HepG2 (cell line): ENCODE measurements around the gene TANGO2. TPM values are rescaled to one million over a fixed set of nuclear protein-coding genes. Genes with fewer than 3 reads are reported as not detected.

ENCODE experiments used
- CENPX ChIP-seq: sonication (generic); formaldehyde crosslinking; IDR thresholded peaks from 2 replicates; pipeline ENCODE4 v1.9.0; 2021; ENCODE audit warnings: mild to moderate bottlenecking, missing genetic modification reagents, moderate library complexity
- HNF4A ChIP-seq: sonication (generic); formaldehyde crosslinking; IDR thresholded peaks from 2 replicates; pipeline ENCODE4 v1.4.0; 2020; ENCODE audit warnings: missing genetic modification reagents
- HNRNPUL1 ChIP-seq: fragments of 200-400 bp; formaldehyde crosslinking; IDR thresholded peaks from 2 replicates; pipeline ENCODE4 v1.6.1; 2017; ENCODE audit warnings: low read depth, mild to moderate bottlenecking, low read length, moderate library complexity
- KLF12 ChIP-seq: sonication (generic); formaldehyde crosslinking; IDR thresholded peaks from 2 replicates; pipeline ENCODE4 v1.4.0; 2020; ENCODE audit warnings: missing genetic modification reagents, borderline replicate concordance
- KLF16 ChIP-seq, 2 experiments: sonication (generic) in 1 of 2; formaldehyde crosslinking in 1 of 2; IDR thresholded peaks; 2 replicates each; pipeline versions ENCODE4 v1.6.1 to v1.8.0; 2016 to 2023; ENCODE audit warnings: missing genetic modification reagents in 2 of 2, missing compliant biosample characterization in 1 of 2
- MED1 ChIP-seq: sonication (generic); formaldehyde crosslinking; IDR thresholded peaks from 2 replicates; pipeline ENCODE4 v1.4.0; 2020; ENCODE audit warnings: missing genetic modification reagents
- RFXANK ChIP-seq: IDR thresholded peaks from 2 replicates; pipeline ENCODE4 v1.6.1; 2016
- ZNF17 ChIP-seq: sonication (generic); formaldehyde crosslinking; IDR thresholded peaks from 2 replicates; pipeline ENCODE4 v1.5.0; 2020; ENCODE audit warnings: mild to moderate bottlenecking, missing genetic modification reagents
- ZNF790 ChIP-seq: sonication (generic); formaldehyde crosslinking; IDR thresholded peaks from 2 replicates; pipeline ENCODE4 v1.8.0; 2022; ENCODE audit warnings: missing genetic modification reagents, mild to moderate bottlenecking, borderline replicate concordance
- polyA plus RNA-seq, 8 experiments: library from polyadenylated mRNA; depleted of rRNA in 3 of 8; stranded (reverse) in 7 of 8; unstranded in 1 of 8; fragments of >200 nt; fragmentation: Illumina TruSeq in 4 of 8; extraction: Trizol in 4 of 8; gene quantifications; 2 replicates each; pipeline versions ENCODE4 v1.2.1 to v1.2.3, GENCODE V29; 2011 to 2016; ENCODE audit warnings: low read depth in 4 of 8, missing spikeins in 1 of 8, mixed read lengths in 1 of 8; ENCODE audit not compliant: insufficient read depth in 1 of 8
- total RNA-seq, 5 experiments: library from RNA; depleted of rRNA; stranded (reverse); fragments of >200 nt; fragmentation: Illumina TruSeq; extraction: Trizol; gene quantifications; 2 replicates each; pipeline ENCODE4 v1.2.3, GENCODE V29; 2016; ENCODE audit warnings: low read depth in 1 of 5
- TF ChIP-seq, protein P1 (sequence below): fragments of 450-650 bp; IDR thresholded peaks from 2 replicates; pipeline ENCODE4 v1.6.1; 2016
- TF ChIP-seq, protein P2 (sequence below): IDR thresholded peaks from 2 replicates; pipeline ENCODE4 v1.6.1; 2012; ENCODE audit warnings: low read depth, low read length, improper control_type of control experiment
- TF ChIP-seq, protein P3 (sequence below): sonication (generic); formaldehyde crosslinking; IDR thresholded peaks from 2 replicates; pipeline ENCODE4 v1.8.1; 2023; ENCODE audit warnings: mild to moderate bottlenecking, moderate library complexity, missing genetic modification reagents
- TF ChIP-seq, protein P4 (sequence below): sonication (generic); formaldehyde crosslinking; conservative IDR thresholded peaks from 2 replicates; pipeline ENCODE4 v1.4.0; 2020; ENCODE audit warnings: missing genetic modification reagents
- TF ChIP-seq, protein P5 (sequence below): conservative IDR thresholded peaks from 2 replicates; pipeline ENCODE4 v1.6.1; 2018; ENCODE audit warnings: missing genetic modification reagents
- TF ChIP-seq, protein P6 (sequence below): sonication (generic); formaldehyde crosslinking; IDR thresholded peaks from 2 replicates; pipeline ENCODE4 v1.8.1; 2023; ENCODE audit warnings: mild to moderate bottlenecking, missing genetic modification reagents
- TF ChIP-seq, protein P7 (sequence below): sonication (generic); formaldehyde crosslinking; IDR thresholded peaks from 2 replicates; pipeline ENCODE4 v1.8.0; 2022; ENCODE audit warnings: missing genetic modification reagents, low read depth, mild to moderate bottlenecking, borderline replicate concordance
- TF ChIP-seq, protein P8 (sequence below): sonication (generic); formaldehyde crosslinking; IDR thresholded peaks from 2 replicates; pipeline ENCODE4 v1.4.0; 2020; ENCODE audit warnings: mild to moderate bottlenecking, missing genetic modification reagents

Gene TANGO2
- total and polyA plus RNA-seq, 2 of the 13 experiments (the other 11 are each of a cell fraction or from before 2014, with no cell fraction given): 12.9 to 14.8 TPM

DNA sequence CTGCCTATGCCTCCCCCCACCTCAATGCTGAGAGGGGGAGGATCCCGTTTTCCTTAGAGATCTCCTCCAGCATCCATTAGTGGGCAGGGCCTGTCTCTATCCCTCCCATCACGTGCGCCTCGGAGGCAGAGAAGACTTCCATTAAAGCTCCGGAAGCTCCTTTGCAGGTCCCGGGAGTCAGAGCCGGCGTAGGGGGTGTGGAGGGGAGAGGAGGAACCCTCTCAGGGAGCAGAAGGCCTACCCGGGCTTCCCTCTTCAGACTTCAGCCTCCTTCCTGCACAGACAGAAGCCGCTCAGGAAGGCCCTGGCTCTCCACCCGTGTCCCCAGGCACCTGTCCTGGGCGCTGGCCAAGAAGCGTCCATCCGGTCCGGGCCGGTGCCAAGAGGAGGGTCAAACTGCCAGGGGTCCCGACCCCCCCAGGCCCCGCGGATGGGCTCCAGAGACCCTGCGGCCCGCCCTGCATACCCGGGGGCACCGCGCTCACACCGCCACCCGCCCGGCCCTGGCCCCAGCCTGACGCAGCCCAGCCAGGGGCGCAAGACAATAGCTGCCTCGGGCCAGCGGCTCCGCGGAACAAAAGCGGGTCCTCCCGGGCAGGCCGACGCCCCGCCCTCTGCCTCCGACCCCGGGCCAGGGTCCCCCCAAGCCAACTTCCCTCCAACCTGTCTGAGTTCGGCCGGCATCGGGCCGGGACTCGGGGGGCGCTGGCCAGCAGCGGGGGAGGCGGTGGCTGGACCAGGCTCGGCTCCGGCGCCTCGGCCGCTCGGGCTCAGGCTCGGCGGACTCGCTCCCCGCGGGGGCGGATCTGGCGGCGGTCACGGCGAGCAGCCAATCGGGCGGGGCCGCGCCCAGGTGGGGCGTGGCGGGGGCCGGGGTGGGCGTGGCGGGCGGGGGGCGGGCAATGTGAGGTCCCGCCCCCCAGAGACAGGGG, 34.2 kb upstream of the TANGO2 start (continued):
- TF ChIP-seq, protein P1, sequence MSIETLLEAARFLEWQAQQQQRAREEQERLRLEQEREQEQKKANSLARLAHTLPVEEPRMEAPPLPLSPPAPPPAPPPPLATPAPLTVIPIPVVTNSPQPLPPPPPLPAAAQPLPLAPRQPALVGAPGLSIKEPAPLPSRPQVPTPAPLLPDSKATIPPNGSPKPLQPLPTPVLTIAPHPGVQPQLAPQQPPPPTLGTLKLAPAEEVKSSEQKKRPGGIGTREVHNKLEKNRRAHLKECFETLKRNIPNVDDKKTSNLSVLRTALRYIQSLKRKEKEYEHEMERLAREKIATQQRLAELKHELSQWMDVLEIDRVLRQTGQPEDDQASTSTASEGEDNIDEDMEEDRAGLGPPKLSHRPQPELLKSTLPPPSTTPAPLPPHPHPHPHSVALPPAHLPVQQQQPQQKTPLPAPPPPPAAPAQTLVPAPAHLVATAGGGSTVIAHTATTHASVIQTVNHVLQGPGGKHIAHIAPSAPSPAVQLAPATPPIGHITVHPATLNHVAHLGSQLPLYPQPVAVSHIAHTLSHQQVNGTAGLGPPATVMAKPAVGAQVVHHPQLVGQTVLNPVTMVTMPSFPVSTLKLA: no peak
- TF ChIP-seq CENPX (CRISPR knock-in tag) (no peak), HNF4A (CRISPR knock-in tag) (no peak), MED1 (no peak), ZNF17 (CRISPR knock-in tag) (no peak), RFXANK (CRISPR knock-in tag) (no peak), ZNF790 (no peak), KLF12 (CRISPR knock-in tag) (no peak), HNRNPUL1 (no peak), KLF16 (CRISPR knock-in tag; IDR thresholded peaks at IDR 0.05) (no peak)
- TF ChIP-seq, protein P2, sequence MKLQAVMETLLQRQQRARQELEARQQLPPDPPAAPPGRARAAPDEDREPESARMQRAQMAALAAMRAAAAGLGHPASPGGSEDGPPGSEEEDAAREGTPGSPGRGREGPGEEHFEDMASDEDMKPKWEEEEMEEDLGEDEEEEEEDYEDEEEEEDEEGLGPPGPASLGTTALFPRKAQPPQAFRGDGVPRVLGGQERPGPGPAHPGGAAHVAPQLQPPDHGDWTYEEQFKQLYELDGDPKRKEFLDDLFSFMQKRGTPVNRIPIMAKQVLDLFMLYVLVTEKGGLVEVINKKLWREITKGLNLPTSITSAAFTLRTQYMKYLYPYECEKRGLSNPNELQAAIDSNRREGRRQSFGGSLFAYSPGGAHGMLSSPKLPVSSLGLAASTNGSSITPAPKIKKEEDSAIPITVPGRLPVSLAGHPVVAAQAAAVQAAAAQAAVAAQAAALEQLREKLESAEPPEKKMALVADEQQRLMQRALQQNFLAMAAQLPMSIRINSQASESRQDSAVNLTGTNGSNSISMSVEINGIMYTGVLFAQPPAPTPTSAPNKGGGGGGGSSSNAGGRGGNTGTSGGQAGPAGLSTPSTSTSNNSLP: no peak
- TF ChIP-seq, protein P3, sequence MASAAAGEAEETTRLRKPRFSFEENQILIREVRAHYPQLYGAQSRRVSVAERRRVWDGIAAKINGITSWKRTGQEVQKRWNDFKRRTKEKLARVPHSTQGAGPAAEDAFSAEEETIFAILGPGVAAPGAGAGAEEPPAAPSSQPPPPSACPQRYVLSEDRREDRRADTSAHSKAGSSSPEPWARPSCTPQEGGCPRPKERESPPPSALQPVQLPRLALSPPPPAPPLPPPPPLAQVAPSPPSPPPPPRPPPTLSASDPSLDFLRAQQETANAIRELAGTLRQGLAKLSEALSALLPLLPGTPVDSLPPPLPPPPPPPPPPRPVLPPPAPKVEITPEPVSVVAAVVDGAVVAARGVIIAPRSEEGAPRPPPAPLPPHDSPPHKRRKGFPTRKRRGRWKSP (CRISPR knock-in tag): no peak
- TF ChIP-seq, protein P4, sequence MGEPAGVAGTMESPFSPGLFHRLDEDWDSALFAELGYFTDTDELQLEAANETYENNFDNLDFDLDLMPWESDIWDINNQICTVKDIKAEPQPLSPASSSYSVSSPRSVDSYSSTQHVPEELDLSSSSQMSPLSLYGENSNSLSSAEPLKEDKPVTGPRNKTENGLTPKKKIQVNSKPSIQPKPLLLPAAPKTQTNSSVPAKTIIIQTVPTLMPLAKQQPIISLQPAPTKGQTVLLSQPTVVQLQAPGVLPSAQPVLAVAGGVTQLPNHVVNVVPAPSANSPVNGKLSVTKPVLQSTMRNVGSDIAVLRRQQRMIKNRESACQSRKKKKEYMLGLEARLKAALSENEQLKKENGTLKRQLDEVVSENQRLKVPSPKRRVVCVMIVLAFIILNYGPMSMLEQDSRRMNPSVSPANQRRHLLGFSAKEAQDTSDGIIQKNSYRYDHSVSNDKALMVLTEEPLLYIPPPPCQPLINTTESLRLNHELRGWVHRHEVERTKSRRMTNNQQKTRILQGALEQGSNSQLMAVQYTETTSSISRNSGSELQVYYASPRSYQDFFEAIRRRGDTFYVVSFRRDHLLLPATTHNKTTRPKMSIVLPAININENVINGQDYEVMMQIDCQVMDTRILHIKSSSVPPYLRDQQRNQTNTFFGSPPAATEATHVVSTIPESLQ: no peak
- TF ChIP-seq, protein P5, sequence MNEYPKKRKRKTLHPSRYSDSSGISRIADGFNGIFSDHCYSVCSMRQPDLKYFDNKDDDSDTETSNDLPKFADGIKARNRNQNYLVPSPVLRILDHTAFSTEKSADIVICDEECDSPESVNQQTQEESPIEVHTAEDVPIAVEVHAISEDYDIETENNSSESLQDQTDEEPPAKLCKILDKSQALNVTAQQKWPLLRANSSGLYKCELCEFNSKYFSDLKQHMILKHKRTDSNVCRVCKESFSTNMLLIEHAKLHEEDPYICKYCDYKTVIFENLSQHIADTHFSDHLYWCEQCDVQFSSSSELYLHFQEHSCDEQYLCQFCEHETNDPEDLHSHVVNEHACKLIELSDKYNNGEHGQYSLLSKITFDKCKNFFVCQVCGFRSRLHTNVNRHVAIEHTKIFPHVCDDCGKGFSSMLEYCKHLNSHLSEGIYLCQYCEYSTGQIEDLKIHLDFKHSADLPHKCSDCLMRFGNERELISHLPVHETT (CRISPR knock-in tag): no peak
- TF ChIP-seq, protein P6, sequence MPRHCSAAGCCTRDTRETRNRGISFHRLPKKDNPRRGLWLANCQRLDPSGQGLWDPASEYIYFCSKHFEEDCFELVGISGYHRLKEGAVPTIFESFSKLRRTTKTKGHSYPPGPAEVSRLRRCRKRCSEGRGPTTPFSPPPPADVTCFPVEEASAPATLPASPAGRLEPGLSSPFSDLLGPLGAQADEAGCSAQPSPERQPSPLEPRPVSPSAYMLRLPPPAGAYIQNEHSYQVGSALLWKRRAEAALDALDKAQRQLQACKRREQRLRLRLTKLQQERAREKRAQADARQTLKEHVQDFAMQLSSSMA (CRISPR knock-in tag): no peak
- TF ChIP-seq, protein P7, sequence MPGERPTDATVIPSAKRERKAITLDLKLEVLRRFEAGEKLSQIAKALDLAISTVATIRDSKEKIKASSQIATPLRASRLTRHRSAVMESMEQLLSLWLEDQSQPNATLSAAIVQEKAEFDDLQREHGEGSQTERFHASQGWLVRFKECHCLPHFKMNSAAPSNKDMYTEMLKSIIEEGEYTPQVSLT (CRISPR knock-in tag): no peak
- TF ChIP-seq, protein P8, sequence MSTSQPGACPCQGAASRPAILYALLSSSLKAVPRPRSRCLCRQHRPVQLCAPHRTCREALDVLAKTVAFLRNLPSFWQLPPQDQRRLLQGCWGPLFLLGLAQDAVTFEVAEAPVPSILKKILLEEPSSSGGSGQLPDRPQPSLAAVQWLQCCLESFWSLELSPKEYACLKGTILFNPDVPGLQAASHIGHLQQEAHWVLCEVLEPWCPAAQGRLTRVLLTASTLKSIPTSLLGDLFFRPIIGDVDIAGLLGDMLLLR (CRISPR knock-in tag): no peak
